DND-41 (cell line): ENCODE results near the gene GYG2.

Source experiments
- ATAC-seq: fragments of 200-7000 bp; cut with Tn5 transposase; 3 replicates; pipeline ENCODE4 v1.9.1; 2021; ENCODE audit warnings: low read depth; ENCODE audit not compliant: insufficient read depth
- DNase-seq: peaks from one replicate; pipeline ENCODE4 v3.0.0-alpha.2; 2020
- H2AFZ ChIP-seq: 2 replicates; pipeline ENCODE4 v1.6.0; 2012; ENCODE audit warnings: low read depth, low read length
- H3K27ac ChIP-seq: 2 replicates; pipeline ENCODE4 v1.5.1; 2012; ENCODE audit warnings: low read length, inconsistent platforms
- H3K27me3 ChIP-seq: fragments of 200-600 bp; sonication (generic); 2 replicates; pipeline ENCODE4 v1.6.0; 2012; ENCODE audit warnings: low read length, mild to moderate bottlenecking, inconsistent platforms; ENCODE audit not compliant: insufficient read depth, poor library complexity
- H3K36me3 ChIP-seq: 2 replicates; pipeline ENCODE4 v1.5.1; 2012; ENCODE audit warnings: low read length, inconsistent platforms; ENCODE audit not compliant: insufficient read depth
- H3K4me1 ChIP-seq: 2 replicates; pipeline ENCODE4 v1.5.1; 2012; ENCODE audit warnings: mild to moderate bottlenecking, low read length; ENCODE audit not compliant: insufficient read depth
- H3K4me2 ChIP-seq: 2 replicates; pipeline ENCODE4 v1.6.0; 2012; ENCODE audit warnings: mild to moderate bottlenecking, moderate library complexity, low read length, inconsistent platforms; ENCODE audit not compliant: insufficient read depth
- H3K4me3 ChIP-seq, 2 experiments: fragments of 200-600 bp in 1 of 2; shearing (Covaris generic) in 1 of 2; 2 replicates each; pipeline ENCODE4 v1.5.1; 2012 to 2016; ENCODE audit warnings: inconsistent platforms in 2 of 2, low read length in 2 of 2, mild to moderate bottlenecking in 2 of 2, low read depth in 1 of 2, moderate library complexity in 1 of 2
- H3K79me2 ChIP-seq: 2 replicates; pipeline ENCODE4 v1.6.0; 2012; ENCODE audit warnings: low read length, inconsistent platforms; ENCODE audit not compliant: insufficient read depth
- H3K9ac ChIP-seq: 2 replicates; pipeline ENCODE4 v1.6.0; 2012; ENCODE audit warnings: low read depth, mild to moderate bottlenecking, inconsistent platforms, low read length, moderate library complexity
- H3K9me3 ChIP-seq: 2 replicates; pipeline ENCODE4 v1.5.1; 2012; ENCODE audit warnings: low read length, moderate library complexity, mild to moderate bottlenecking, inconsistent platforms; ENCODE audit not compliant: insufficient read depth, severe bottlenecking
- H4K20me1 ChIP-seq: 2 replicates; pipeline ENCODE4 v1.6.0; 2012; ENCODE audit warnings: low read length; ENCODE audit not compliant: insufficient read depth
- CTCF ChIP-seq: IDR thresholded peaks from 2 replicates; pipeline ENCODE4 v1.5.1; 2012; ENCODE audit warnings: borderline replicate concordance, low read length, moderate library complexity, mild to moderate bottlenecking; ENCODE audit not compliant: poor library complexity, severe bottlenecking; ENCODE audit errors: extremely low read depth
- EZH2 ChIP-seq: IDR thresholded peaks from 3 replicates; pipeline ENCODE4 v1.6.1; 2012; ENCODE audit warnings: borderline replicate concordance, low read depth, mild to moderate bottlenecking, moderate library complexity, low read length, inconsistent platforms; ENCODE audit not compliant: severe bottlenecking

Gene GYG2

GRCh38 chrX:2883770-2884169 is 55.0 kb downstream of the GYG2 start:
- Histone ChIP-seq H3K4me1 (no peaks in the 10 kb centered on the region), H3K4me2 (no peak overlapping the region), H2AFZ (no peak overlapping the region), H3K36me3 (no peaks in the 10 kb centered on the region), H4K20me1 (no peaks in the 10 kb centered on the region), H3K27ac (no peak overlapping the region), H3K4me3 (no peak overlapping the region), H3K9me3 (no peaks in the 10 kb centered on the region), H3K9ac (no peak overlapping the region), H3K27me3 (no peaks in the 10 kb centered on the region), H3K79me2 (no peaks in the 10 kb centered on the region)
- no peak for TF ChIP-seq CTCF
- no peak for TF ChIP-seq EZH2
- no peak for DNase-seq
- ATAC-seq: no peak

GRCh38 chrX:2888309-2888708 is 59.6 kb downstream of the GYG2 start:
- Histone ChIP-seq H3K27me3 (no peaks in the 10 kb centered on the region), H3K9ac (no peak overlapping the region), H3K9me3 (no peaks in the 10 kb centered on the region), H3K36me3 (no peaks in the 10 kb centered on the region), H3K27ac (no peak overlapping the region), H3K4me3 (no peak overlapping the region), H3K79me2 (no peaks in the 10 kb centered on the region), H2AFZ (no peak overlapping the region), H3K4me1 (peaks cover 8% of the 10 kb centered on the region; the same call in 1 of the 2 replicates), H4K20me1 (no peaks in the 10 kb centered on the region), H3K4me2 (no peak overlapping the region)
- TF ChIP-seq CTCF (no peak), EZH2 (no peak)
- DNase-seq (no peak), ATAC-seq (no peak)

- Histone ChIP-seq H3K27me3 (no peaks in the 10 kb centered on the region), H2AFZ (peak overlapping the region; percentile 70), H3K4me2 (peak overlapping the region; percentile 56), H4K20me1 (no peaks in the 10 kb centered on the region), H3K36me3 (no peaks in the 10 kb centered on the region), H3K79me2 (no peaks in the 10 kb centered on the region), H3K9ac (0 out of 2 replicates have a peak overlapping the region, but pooled peaks have one; percentile 12), H3K4me3 (peak overlapping the region in 1 of 2 experiments; percentile 46; a peak in 2 of 4 replicates), H3K27ac (no peak overlapping the region), H3K9me3 (no peaks in the 10 kb centered on the region), H3K4me1 (peaks cover 8% of the 10 kb centered on the region; the same call in 1 of the 2 replicates)
- DNase-seq (no peak), ATAC-seq (no peak)
- TF ChIP-seq EZH2: no peak
- TF ChIP-seq CTCF: no peak
Measured at GRCh38 chrX:2889045-2889605, 60.4 kb downstream of the GYG2 start.
